HepG2 (cell line): ENCODE data around the gene PPP1CA. TPM values are rescaled to one million over a fixed set of nuclear protein-coding genes. Genes with fewer than 3 reads are reported as not detected.

ENCODE experiments used
- ATAC-seq: fragments of 200-7000 bp; cut with Tn5 transposase; 3 replicates; pipeline ENCODE4 v1.9.1; 2020; ENCODE audit warnings: mild to moderate bottlenecking, moderate library complexity
- BruUV-seq: library from RNA; stranded (reverse); fragments of 400-500 nt; replicated peaks from 2 replicates; lab custom pipeline; 2021; lab: Mats Ljungman, UMichigan
- CTCF ChIA-PET: fragments of 300-600 bp; formaldehyde crosslinking; extraction: SDS; loops from one replicate; lab custom pipeline; 2021; ENCODE audit warnings: low total read pairs, inconsistent platforms, low intra/inter-chr PET ratio; lab: Yijun Ruan, JAX
- POLR2A ChIA-PET: fragments of 350-600 bp; sonication (Branson Sonifier 250); formaldehyde crosslinking; loops from one replicate; lab custom pipeline; 2020; ENCODE audit warnings: antibody characterized with exemption, inconsistent platforms; lab: Yijun Ruan, JAX
- DNase-seq: peaks from one replicate; pipeline ENCODE4 v3.0.0-alpha.2; 2015; ENCODE audit warnings: low spot score
- FAIRE-seq: peaks from 3 replicates; lab custom pipeline; 2011; peaks lifted over from hg19 to GRCh38; lab: Jason Lieb, UNC
- H2AFZ ChIP-seq: one replicate; pipeline ENCODE4 v1.6.1; 2011; ENCODE audit warnings: low read length, inconsistent platforms
- H3K27ac ChIP-seq: fragments of 300-600 bp; 3 replicates; pipeline ENCODE4 v1.8.0; 2011; ENCODE audit warnings: mixed run types, mild to moderate bottlenecking, mixed read lengths, low read length, inconsistent platforms; ENCODE audit not compliant: insufficient read depth; ENCODE audit errors: extremely low read length
- H3K27me3 ChIP-seq, 2 experiments: fragments of 200-600 bp in 1 of 2; 2 replicates in 1 of 2; 3 replicates in 1 of 2; pipeline versions ENCODE4 v1.6.0 to v1.8.0; 2011; ENCODE audit warnings: low read length in 2 of 2, mild to moderate bottlenecking in 2 of 2, moderate library complexity in 2 of 2, inconsistent platforms in 1 of 2; ENCODE audit not compliant: insufficient read depth in 2 of 2, control insufficient read depth in 1 of 2
- H3K36me3 ChIP-seq, 2 experiments: fragments of 200-600 bp in 1 of 2; replicated peaks in 1 of 2; 2 replicates in 1 of 2; 3 replicates in 1 of 2; pipeline versions ENCODE4 v1.5.1 to v1.8.0; 2011; ENCODE audit warnings: low read length in 2 of 2, inconsistent platforms in 1 of 2; ENCODE audit not compliant: insufficient read depth in 2 of 2, control insufficient read depth in 1 of 2
- H3K4me1 ChIP-seq: 2 replicates; pipeline ENCODE4 v1.5.1; 2012; ENCODE audit warnings: low read length, inconsistent platforms; ENCODE audit not compliant: insufficient read depth
- H3K4me2 ChIP-seq: 2 replicates; pipeline ENCODE4 v1.6.0; 2011; ENCODE audit warnings: low read depth, low read length, inconsistent platforms
- H3K4me3 ChIP-seq, 3 experiments: fragments of 200-600 bp in 1 of 3; sonication (generic), shearing (Covaris generic) in 1 of 3; replicated peaks in 1 of 3; 2 replicates each; pipeline ENCODE4 v1.5.1; 2011 to 2016; ENCODE audit warnings: low read length in 3 of 3, inconsistent platforms in 2 of 3, low read depth in 2 of 3, mild to moderate bottlenecking in 2 of 3, control low read depth in 1 of 3, mixed read lengths in 1 of 3; ENCODE audit not compliant: insufficient read depth in 1 of 3
- H3K79me2 ChIP-seq: one replicate; pipeline ENCODE4 v1.6.1; 2011; ENCODE audit warnings: low read length, inconsistent platforms; ENCODE audit not compliant: insufficient read depth
- H3K9ac ChIP-seq: 2 replicates; pipeline ENCODE4 v1.6.0; 2011; ENCODE audit warnings: mild to moderate bottlenecking, low read depth, low read length, inconsistent platforms; ENCODE audit not compliant: insufficient read depth
- H3K9me3 ChIP-seq: 2 replicates; pipeline ENCODE4 v1.5.1; 2012; ENCODE audit warnings: mild to moderate bottlenecking, low read length
- H4K20me1 ChIP-seq: 2 replicates; pipeline ENCODE4 v1.6.0; 2011; ENCODE audit warnings: inconsistent platforms, mild to moderate bottlenecking, low read length, moderate library complexity; ENCODE audit not compliant: insufficient read depth
- ATRX ChIP-seq: sonication (generic); formaldehyde crosslinking; IDR thresholded peaks from 2 replicates; pipeline ENCODE4 v1.4.0; 2020; ENCODE audit warnings: missing genetic modification reagents, borderline replicate concordance
- CHCHD3 ChIP-seq: sonication (generic); formaldehyde crosslinking; IDR thresholded peaks from 2 replicates; pipeline ENCODE4 v1.8.0; 2022; ENCODE audit warnings: mild to moderate bottlenecking, missing genetic modification reagents, moderate library complexity
- DDIT3 ChIP-seq: sonication (generic); formaldehyde crosslinking; IDR thresholded peaks from 2 replicates; pipeline ENCODE4 v1.4.0; 2020; ENCODE audit warnings: mild to moderate bottlenecking, missing genetic modification reagents
- GMEB1 ChIP-seq: sonication (generic); formaldehyde crosslinking; IDR thresholded peaks from 2 replicates; pipeline ENCODE4 v1.5.1; 2020; ENCODE audit warnings: missing genetic modification reagents, mild to moderate bottlenecking, borderline replicate concordance
- MAX ChIP-seq: IDR thresholded peaks from 2 replicates; pipeline ENCODE4 v1.6.1; 2012; ENCODE audit warnings: inconsistent platforms
- NAIF1 ChIP-seq: sonication (generic); formaldehyde crosslinking; IDR thresholded peaks from 2 replicates; pipeline ENCODE4 v1.5.0; 2020; ENCODE audit warnings: mild to moderate bottlenecking, missing genetic modification reagents, borderline replicate concordance
- SNAPC5 ChIP-seq: sonication (generic); formaldehyde crosslinking; IDR thresholded peaks from 2 replicates; pipeline ENCODE4 v1.8.1; 2023; ENCODE audit warnings: mild to moderate bottlenecking, missing genetic modification reagents, borderline replicate concordance
- STAG1 ChIP-seq: sonication (generic); formaldehyde crosslinking; IDR thresholded peaks from 2 replicates; pipeline ENCODE4 v1.4.0; 2020; ENCODE audit warnings: missing genetic modification reagents
- TSC22D2 ChIP-seq: sonication (generic); formaldehyde crosslinking; IDR thresholded peaks from 2 replicates; pipeline ENCODE4 v1.5.1; 2020; ENCODE audit warnings: missing genetic modification reagents, mild to moderate bottlenecking, borderline replicate concordance
- ZBTB49 ChIP-seq: sonication (generic); formaldehyde crosslinking; IDR thresholded peaks from 2 replicates; pipeline ENCODE4 v1.4.0; 2020; ENCODE audit warnings: missing genetic modification reagents, borderline replicate concordance
- ZBTB7B ChIP-seq: sonication (generic); formaldehyde crosslinking; IDR thresholded peaks from 2 replicates; pipeline ENCODE4 v1.4.0; 2020; ENCODE audit warnings: missing genetic modification reagents
- ZMYM3 ChIP-seq: sonication (generic); formaldehyde crosslinking; IDR thresholded peaks from 2 replicates; pipeline ENCODE4 v1.5.1; 2020; ENCODE audit warnings: mild to moderate bottlenecking, missing genetic modification reagents
- ZNF350 ChIP-seq: sonication (generic); formaldehyde crosslinking; IDR thresholded peaks from 2 replicates; pipeline ENCODE4 v1.4.0; 2020; ENCODE audit warnings: mild to moderate bottlenecking, low read depth, missing genetic modification reagents, borderline replicate concordance
- ZNF747 ChIP-seq: sonication (generic); formaldehyde crosslinking; IDR thresholded peaks from 2 replicates; pipeline ENCODE4 v1.8.1; 2023; ENCODE audit warnings: missing genetic modification reagents, mild to moderate bottlenecking, borderline replicate concordance
- WGBS: methylation state at CpG from one replicate; pipeline ENCODE4 v1.1.6; 2017; ENCODE audit warnings: low lambda C conversion rate; 5-methylcytosine and 5-hydroxymethylcytosine counted together
- in situ Hi-C: cut with HindIII; loops from 2 replicates; pipeline ENCODE4 v1.10.0; 2017; ENCODE audit warnings: low pct_unique_long_range_greater_than_20kb; ENCODE audit not compliant: extremely low pct_ligation_motif_present
- intact Hi-C: fragments of 100-400 bp; cut with micrococcal nuclease; formaldehyde crosslinking; loops from one replicate; pipeline ENCODE4 v1.10.0; 2022; ENCODE audit not compliant: unreplicated experiment
- polyA plus RNA-seq, 8 experiments: library from polyadenylated mRNA; depleted of rRNA in 3 of 8; stranded (reverse) in 7 of 8; unstranded in 1 of 8; fragments of >200 nt; fragmentation: Illumina TruSeq in 4 of 8; extraction: Trizol in 4 of 8; gene quantifications; 2 replicates each; pipeline versions ENCODE4 v1.2.1 to v1.2.3, GENCODE V29; 2011 to 2016; ENCODE audit warnings: low read depth in 4 of 8, missing spikeins in 1 of 8, mixed read lengths in 1 of 8; ENCODE audit not compliant: insufficient read depth in 1 of 8
- total RNA-seq, 5 experiments: library from RNA; depleted of rRNA; stranded (reverse); fragments of >200 nt; fragmentation: Illumina TruSeq; extraction: Trizol; gene quantifications; 2 replicates each; pipeline ENCODE4 v1.2.3, GENCODE V29; 2016; ENCODE audit warnings: low read depth in 1 of 5

Gene PPP1CA
- total and polyA plus RNA-seq, 2 of the 13 experiments (the other 11 are each of a cell fraction or from before 2014, with no cell fraction given), result 149 to 170 TPM

- TF ChIP-seq ZBTB49 (no peak), STAG1 (CRISPR knock-in tag) (no peak), ATRX (CRISPR knock-in tag) (no peak), TSC22D2 (CRISPR knock-in tag) (no peak), MAX (no peak), ZNF350 (CRISPR knock-in tag) (no peak), ZNF747 (CRISPR knock-in tag) (no peak), ZBTB7B (CRISPR knock-in tag) (no peak), NAIF1 (no peak), DDIT3 (CRISPR knock-in tag) (no peak)
Observed at GRCh38 chr11:67366546-67366945, 35.1 kb downstream of the PPP1CA start (continued).

GRCh38 chr11:67365736-67366444, 35.8 kb downstream of the PPP1CA start:
- peaks cover under 1% of the 10 kb centered on the region; the same call in 1 of the 2 replicates for H3K4me1 ChIP-seq
- H3K9me3 ChIP-seq, result no peaks in the 10 kb centered on the region
- TF ChIP-seq MAX (no peak), CHCHD3 (CRISPR knock-in tag) (no peak), ZMYM3 (CRISPR knock-in tag) (no peak), SNAPC5 (CRISPR knock-in tag) (no peak), GMEB1 (CRISPR knock-in tag) (no peak)
- TF ChIP-seq, all 625 proteins: peak for 0
- no peaks in the 10 kb centered on the region for H3K27me3 ChIP-seq
- ChIA-PET CTCF (no interaction called here), POLR2A (no interaction called here)
- H3K9ac ChIP-seq, result no peak overlapping the region
- in situ Hi-C loops, result no loop called here
- DNase-seq (no peak), FAIRE-seq (no peak), ATAC-seq (no peak)
- H3K27ac ChIP-seq, result no peak overlapping the region
- H2AFZ ChIP-seq, result no peak overlapping the region
- WGBS, result 84% methylated on average over 14 of the region's 14 CpGs
- H4K20me1 ChIP-seq, result no peaks in the 10 kb centered on the region
- no peaks in the 10 kb centered on the region for H3K36me3 ChIP-seq
- intact Hi-C loops, result no loop called here
- no peak overlapping the region for H3K4me3 ChIP-seq
- no TSS peak for BruUV-seq
- H3K79me2 ChIP-seq, result no peaks in the 10 kb centered on the region
- no peak overlapping the region for H3K4me2 ChIP-seq
